PC-3 (cell line): ENCODE results near the gene SLC35A2.

Experiments
- CTCF ChIP-seq: fragments of 300-600 bp; sonication (generic); conservative IDR thresholded peaks from 2 replicates; pipeline ENCODE4 v1.5.1; 2017; ENCODE audit warnings: antibody characterized with exemption, low read depth, mild to moderate bottlenecking, low read length
- EZH2 ChIP-seq: fragments of 300-600 bp; sonication (generic); IDR thresholded peaks from one replicate; pipeline ENCODE4 v1.6.1; 2017; ENCODE audit warnings: antibody characterized with exemption, mild to moderate bottlenecking, low read length; ENCODE audit not compliant: unreplicated experiment

GRCh38 chrX:48908600-48908999 lies 2.8 kb downstream of the SLC35A2 start:
- TF ChIP-seq CTCF (no peak), EZH2 (no peak)
